Measurements from ENCODE around the gene GDF10. TPM values are rescaled to one million over a fixed set of nuclear protein-coding genes. Genes with fewer than 3 reads are reported as not detected.

Gene GDF10
- total and polyA plus RNA-seq, 2 donors (not counting 1 experiment from before 2014, with no cell fraction given) = not detected

- Mint-ChIP-seq H3K4me3 (no peak overlapping the region), H3K4me1 (no peaks in the 10 kb centered on the region), H3K27me3 (peaks cover 7% of the 10 kb centered on the region), H3K27ac (no peak overlapping the region), H3K9me3 (ENCODE audit: insufficient read depth) (no peaks in the 10 kb centered on the region)
- no peaks in the 10 kb centered on the region for H3K36me3 ChIP-seq (replicated peaks in 1 of 2; ENCODE audit: control extremely low read depth in 1 of 2, control insufficient read depth in 1 of 2, extremely low read depth in 1 of 2, insufficient read depth in 2 of 2, low read length in 1 of 2)
- DNase-seq (no peak), ATAC-seq (ENCODE audit: low read depth) (no peak)
- H4K20me1 ChIP-seq (ENCODE audit: control insufficient read depth, insufficient read depth, low read length, poor library complexity, severe bottlenecking) = no peaks in the 10 kb centered on the region
- no peaks in the 10 kb centered on the region for H3K27me3 ChIP-seq (replicated peaks in 1 of 4; ENCODE audit: control extremely low read depth in 1 of 4, control insufficient read depth in 3 of 4, insufficient read depth in 4 of 4, low read length in 3 of 4)
- H3K4me1 ChIP-seq (ENCODE audit: control insufficient read depth in 2 of 2, insufficient read depth in 2 of 2, low read length in 2 of 2) = no peaks in the 10 kb centered on the region
- intact Hi-C loops (cut with micrococcal nuclease) = no loop called here
- no peaks in the 10 kb centered on the region for H3K9me3 ChIP-seq (ENCODE audit: control extremely low read depth in 1 of 3, control insufficient read depth in 2 of 3, insufficient read depth in 1 of 3, low read length in 2 of 3)
- no peaks in the 10 kb centered on the region for H3K79me2 ChIP-seq (ENCODE audit: control insufficient read depth, insufficient read depth, low read length)
- CTCF ChIA-PET = interaction anchor here (7.6 to 10.0 kb wide), 2 partner anchors 264 to 283 kb away, joined by 83 to 201 read pairs; no protein-coding TSS in a partner anchor
- H3K9ac ChIP-seq (ENCODE audit: low read length) = no peak overlapping the region
- no peak overlapping the region for H3K27ac ChIP-seq (ENCODE audit: low read length in 2 of 2)
- no peak for TF ChIP-seq CTCF (IDR thresholded peaks at IDR 0.05)
- TF ChIP-seq EZH2 (IDR thresholded peaks at IDR 0.05; ENCODE audit: borderline replicate concordance, insufficient read depth, low read depth, low read length, poor library complexity, severe bottlenecking) = no peak
- no peak overlapping the region for H3K4me3 ChIP-seq (ENCODE audit: control extremely low read depth in 1 of 5, extremely low read depth in 1 of 5, insufficient read depth in 1 of 5, low read depth in 2 of 5, low read length in 4 of 5)
- no peak overlapping the region for H3K4me2 ChIP-seq (replicated peaks; ENCODE audit: low read depth, low read length, poor library complexity, severe bottlenecking)
- no peak overlapping the region for H2AFZ ChIP-seq (ENCODE audit: insufficient read depth, low read depth, low read length, poor library complexity, severe bottlenecking)
- POLR2A ChIA-PET = no interaction called here
- WGBS (ENCODE audit: insufficient coverage) = 92% methylated on average over 5 of the region's 9 CpGs
These were observed 8.8 kb downstream of the GDF10 start for GRCh38 chr10:47308775-47309174.

GRCh38 chr10:47309408-47310089 is 9.6 kb downstream of the GDF10 start:
- TF ChIP-seq EZH2 (IDR thresholded peaks at IDR 0.05; ENCODE audit: borderline replicate concordance, insufficient read depth, low read depth, low read length, poor library complexity, severe bottlenecking) = no peak
- TF ChIP-seq CTCF (IDR thresholded peaks at IDR 0.05) = peak; percentile 21
- WGBS (ENCODE audit: insufficient coverage) = 92% methylated on average over 29 of the region's 34 CpGs
- Histone ChIP-seq H3K4me2 (replicated peaks; ENCODE audit: low read depth, low read length, poor library complexity, severe bottlenecking) (no peak overlapping the region), H3K9me3 (ENCODE audit: control extremely low read depth in 1 of 3, control insufficient read depth in 2 of 3, insufficient read depth in 1 of 3, low read length in 2 of 3) (no peaks in the 10 kb centered on the region), H3K36me3 (replicated peaks in 1 of 2; ENCODE audit: control extremely low read depth in 1 of 2, control insufficient read depth in 1 of 2, extremely low read depth in 1 of 2, insufficient read depth in 2 of 2, low read length in 1 of 2) (no peaks in the 10 kb centered on the region), H3K4me1 (ENCODE audit: control insufficient read depth in 2 of 2, insufficient read depth in 2 of 2, low read length in 2 of 2) (no peaks in the 10 kb centered on the region), H3K27me3 (replicated peaks in 1 of 4; ENCODE audit: control extremely low read depth in 1 of 4, control insufficient read depth in 3 of 4, insufficient read depth in 4 of 4, low read length in 3 of 4) (no peaks in the 10 kb centered on the region), H3K4me3 (ENCODE audit: control extremely low read depth in 1 of 5, extremely low read depth in 1 of 5, insufficient read depth in 1 of 5, low read depth in 2 of 5, low read length in 4 of 5) (no peak overlapping the region), H3K79me2 (ENCODE audit: control insufficient read depth, insufficient read depth, low read length) (no peaks in the 10 kb centered on the region), H3K9ac (ENCODE audit: low read length) (no peak overlapping the region), H4K20me1 (ENCODE audit: control insufficient read depth, insufficient read depth, low read length, poor library complexity, severe bottlenecking) (no peaks in the 10 kb centered on the region), H3K27ac (ENCODE audit: low read length in 2 of 2) (no peak overlapping the region), H2AFZ (ENCODE audit: insufficient read depth, low read depth, low read length, poor library complexity, severe bottlenecking) (no peak overlapping the region)
- CTCF ChIA-PET = interaction anchor here (0.6 to 10.0 kb wide), 3 partner anchors 77 to 284 kb away, joined by 3 to 201 read pairs (median 83); no protein-coding TSS in a partner anchor
- no peak overlapping the region for H3K4me3 Mint-ChIP-seq
- intact Hi-C loops (cut with micrococcal nuclease) = no loop called here
- peaks cover 4% of the 10 kb centered on the region for H3K27me3 Mint-ChIP-seq
- ATAC-seq (ENCODE audit: low read depth) (no peak), DNase-seq (no peak)
- POLR2A ChIA-PET = no interaction called here
- no peaks in the 10 kb centered on the region for H3K9me3 Mint-ChIP-seq (ENCODE audit: insufficient read depth)
- no peaks in the 10 kb centered on the region for H3K4me1 Mint-ChIP-seq
- H3K27ac Mint-ChIP-seq = no peak overlapping the region
